Measurements from ENCODE around the gene B9D1.

- no peak for TF ChIP-seq CTCF (IDR thresholded peaks at IDR 0.05)
- TF ChIP-seq POLR2A (IDR thresholded peaks at IDR 0.05) = no peak
Observed at GRCh38 chr17:19343671-19344151, 18.8 kb downstream of the B9D1 start.

Measured in heart left ventricle (tissue), 13 donors.